Fibroblast of lung (primary cell): Measurements from ENCODE around the gene UBE2S. TPM values are rescaled to one million over a fixed set of nuclear protein-coding genes. Genes with fewer than 3 reads are reported as not detected.

Source experiments
- DNase-seq, 2 donors: peaks; one replicate each; pipeline versions ENCODE4 v3.0.0 to v3.0.0-alpha.2; 2010; ENCODE audit warnings: low read depth in 2 of 2
- H2AFZ ChIP-seq: 2 replicates; pipeline ENCODE4 v1.5.1; 2012; ENCODE audit warnings: low read length, control low read depth, inconsistent platforms
- H3K27ac ChIP-seq: 2 replicates; pipeline ENCODE4 v1.5.1; 2011; ENCODE audit warnings: low read length, control low read depth; ENCODE audit not compliant: insufficient read depth
- H3K27me3 ChIP-seq: 2 replicates; pipeline ENCODE4 v1.5.1; 2011; ENCODE audit warnings: mild to moderate bottlenecking, low read length; ENCODE audit not compliant: control insufficient read depth, insufficient read depth
- H3K36me3 ChIP-seq: 2 replicates; pipeline ENCODE4 v1.5.1; 2011; ENCODE audit warnings: low read length; ENCODE audit not compliant: control insufficient read depth, insufficient read depth
- H3K4me1 ChIP-seq: 2 replicates; pipeline ENCODE4 v1.5.1; 2011; ENCODE audit warnings: low read length; ENCODE audit not compliant: control insufficient read depth, insufficient read depth; ENCODE audit errors: extremely low read depth
- H3K4me2 ChIP-seq: 2 replicates; pipeline ENCODE4 v1.5.1; 2011; ENCODE audit warnings: low read length, control low read depth; ENCODE audit not compliant: insufficient read depth; ENCODE audit errors: extremely low read depth
- H3K4me3 ChIP-seq, 4 experiments: fragments of 200-600 bp in 1 of 4; sonication (generic) in 1 of 4; replicated peaks in 1 of 4; 2 replicates each; pipeline ENCODE4 v1.5.1; 2011 to 2016; ENCODE audit warnings: low read length in 4 of 4, low read depth in 3 of 4, mild to moderate bottlenecking in 3 of 4, control low read depth in 2 of 4, inconsistent platforms in 1 of 4, mixed read lengths in 1 of 4; ENCODE audit not compliant: insufficient read depth in 1 of 4; ENCODE audit errors: control extremely low read depth in 1 of 4
- H3K79me2 ChIP-seq: 2 replicates; pipeline ENCODE4 v1.5.1; 2012; ENCODE audit warnings: mild to moderate bottlenecking, low read length, inconsistent platforms; ENCODE audit not compliant: control insufficient read depth, insufficient read depth
- H3K9ac ChIP-seq: 2 replicates; pipeline ENCODE4 v1.5.1; 2011; ENCODE audit warnings: mild to moderate bottlenecking, low read length, control low read depth; ENCODE audit not compliant: insufficient read depth
- H3K9me3 ChIP-seq: 2 replicates; pipeline ENCODE4 v1.5.1; 2012; ENCODE audit warnings: low read depth, low read length; ENCODE audit not compliant: control insufficient read depth, insufficient read depth
- H4K20me1 ChIP-seq: 2 replicates; pipeline ENCODE4 v1.5.1; 2011; ENCODE audit warnings: low read length; ENCODE audit not compliant: control insufficient read depth, insufficient read depth; ENCODE audit errors: extremely low read depth
- CTCF ChIP-seq, 2 donors: IDR thresholded peaks in 1 of 2; conservative IDR thresholded peaks in 1 of 2; 1 replicate in 1 of 2; 2 replicates in 1 of 2; pipeline ENCODE4 v1.5.1; 2011 to 2012; ENCODE audit warnings: low read length in 2 of 2, control low read depth in 1 of 2, inconsistent platforms in 1 of 2, low read depth in 1 of 2, mild to moderate bottlenecking in 1 of 2
- EZH2 ChIP-seq: IDR thresholded peaks from 2 replicates; pipeline ENCODE4 v1.5.1; 2012; ENCODE audit warnings: low read length, control low read depth, mild to moderate bottlenecking; ENCODE audit errors: missing control alignments
- polyA plus RNA-seq, 2 donors: library from polyadenylated mRNA; depleted of rRNA in 1 of 2; stranded (reverse) in 1 of 2; unstranded in 1 of 2; fragments of >200 nt; gene quantifications; 2 replicates each; pipeline ENCODE4 v1.2.1, GENCODE V29; 2011 to 2012; ENCODE audit warnings: missing spikeins in 1 of 2
- total RNA-seq: library from RNA; depleted of rRNA; stranded (reverse); fragments of >200 nt; gene quantifications from 2 replicates; pipeline ENCODE4 v1.2.1, GENCODE V29; 2014

Gene UBE2S
- total and polyA plus RNA-seq, 2 donors (not counting 1 experiment from before 2014, with no cell fraction given) = 25.4 to 41.0 TPM

GRCh38 chr19:55372316-55373081 lies 35.1 kb downstream of the UBE2S start:
- no peaks in the 10 kb centered on the region for H4K20me1 ChIP-seq
- H3K4me2 ChIP-seq = no peak overlapping the region
- H2AFZ ChIP-seq = no peak overlapping the region
- H3K9me3 ChIP-seq = no peaks in the 10 kb centered on the region
- H3K4me1 ChIP-seq = peaks cover 9% of the 10 kb centered on the region
- no peak overlapping the region for H3K27ac ChIP-seq
- DNase-seq = peak in 1 of 2 donors; percentile 61
- H3K36me3 ChIP-seq = no peaks in the 10 kb centered on the region
- H3K9ac ChIP-seq = no peak overlapping the region
- H3K27me3 ChIP-seq = no peaks in the 10 kb centered on the region
- no peaks in the 10 kb centered on the region for H3K79me2 ChIP-seq
- no peak overlapping the region for H3K4me3 ChIP-seq
- TF ChIP-seq CTCF (conservative IDR thresholded peaks at IDR 0.05 in 1 of 2, IDR thresholded peaks at IDR 0.05 in 1 of 2; ENCODE audit: low read depth in 1 of 2, low read length in 2 of 2) = no peak
- no peak for TF ChIP-seq EZH2

- Histone ChIP-seq H3K27me3 (no peaks in the 10 kb centered on the region), H3K4me3 (peak within 1 kb of the TSS; percentile 52 to 69 (median 62)), H3K79me2 (no peaks in the 10 kb centered on the region), H3K27ac (peak within 1 kb of the TSS; percentile 71), H3K4me2 (peak within 1 kb of the TSS; percentile 93), H4K20me1 (no peaks in the 10 kb centered on the region), H3K9me3 (no peaks in the 10 kb centered on the region), H2AFZ (peak within 1 kb of the TSS; percentile 67), H3K4me1 (peaks cover 9% of the 10 kb centered on the region), H3K36me3 (no peaks in the 10 kb centered on the region), H3K9ac (peak within 1 kb of the TSS; percentile 66)
- DNase-seq = peak in 1 of 2 donors; percentile 73
- TF ChIP-seq CTCF (conservative IDR thresholded peaks at IDR 0.05 in 1 of 2, IDR thresholded peaks at IDR 0.05 in 1 of 2; ENCODE audit: low read depth in 1 of 2, low read length in 2 of 2) (no peak), EZH2 (no peak)
Observed at GRCh38 chr19:55370305-55370988, 37.1 kb downstream of the UBE2S start, which contains the start of gene IL11. Gene IL11 (minus strand): TSS chr19:55370463. CDS start chr19:55370310, 153 bp downstream.

- H2AFZ ChIP-seq = peak overlapping the region; percentile 67
- no peaks in the 10 kb centered on the region for H3K27me3 ChIP-seq
- H3K4me2 ChIP-seq = peak overlapping the region; percentile 93
- H3K36me3 ChIP-seq = no peaks in the 10 kb centered on the region
- peak overlapping the region; percentile 66 for H3K9ac ChIP-seq
- H4K20me1 ChIP-seq = no peaks in the 10 kb centered on the region
- H3K9me3 ChIP-seq = no peaks in the 10 kb centered on the region
- H3K4me1 ChIP-seq = peaks cover 9% of the 10 kb centered on the region
- DNase-seq = peak; percentile 58 to 79
- H3K4me3 ChIP-seq = peak overlapping the region; percentile 52 to 69 (median 62)
- TF ChIP-seq CTCF (conservative IDR thresholded peaks at IDR 0.05 in 1 of 2, IDR thresholded peaks at IDR 0.05 in 1 of 2; ENCODE audit: low read depth in 1 of 2, low read length in 2 of 2) (no peak), EZH2 (no peak)
- no peaks in the 10 kb centered on the region for H3K79me2 ChIP-seq
- peak overlapping the region; percentile 71 for H3K27ac ChIP-seq
Observed at GRCh38 chr19:55369653-55370304, 37.8 kb downstream of the UBE2S start.
